Stimulated activated CD8-positive, alpha-beta memory T cell treated with anti-CD3 and anti-CD28 coated beads, Interleukin-15, amount 100 ng/mL, for 1 hour (primary cell): ENCODE measurements around the gene EXD3.

Experiments used
- DNase-seq: peaks from one replicate; pipeline ENCODE4 v3.0.0-alpha.2; 2020; ENCODE audit warnings: low read depth

Gene EXD3

DNA sequence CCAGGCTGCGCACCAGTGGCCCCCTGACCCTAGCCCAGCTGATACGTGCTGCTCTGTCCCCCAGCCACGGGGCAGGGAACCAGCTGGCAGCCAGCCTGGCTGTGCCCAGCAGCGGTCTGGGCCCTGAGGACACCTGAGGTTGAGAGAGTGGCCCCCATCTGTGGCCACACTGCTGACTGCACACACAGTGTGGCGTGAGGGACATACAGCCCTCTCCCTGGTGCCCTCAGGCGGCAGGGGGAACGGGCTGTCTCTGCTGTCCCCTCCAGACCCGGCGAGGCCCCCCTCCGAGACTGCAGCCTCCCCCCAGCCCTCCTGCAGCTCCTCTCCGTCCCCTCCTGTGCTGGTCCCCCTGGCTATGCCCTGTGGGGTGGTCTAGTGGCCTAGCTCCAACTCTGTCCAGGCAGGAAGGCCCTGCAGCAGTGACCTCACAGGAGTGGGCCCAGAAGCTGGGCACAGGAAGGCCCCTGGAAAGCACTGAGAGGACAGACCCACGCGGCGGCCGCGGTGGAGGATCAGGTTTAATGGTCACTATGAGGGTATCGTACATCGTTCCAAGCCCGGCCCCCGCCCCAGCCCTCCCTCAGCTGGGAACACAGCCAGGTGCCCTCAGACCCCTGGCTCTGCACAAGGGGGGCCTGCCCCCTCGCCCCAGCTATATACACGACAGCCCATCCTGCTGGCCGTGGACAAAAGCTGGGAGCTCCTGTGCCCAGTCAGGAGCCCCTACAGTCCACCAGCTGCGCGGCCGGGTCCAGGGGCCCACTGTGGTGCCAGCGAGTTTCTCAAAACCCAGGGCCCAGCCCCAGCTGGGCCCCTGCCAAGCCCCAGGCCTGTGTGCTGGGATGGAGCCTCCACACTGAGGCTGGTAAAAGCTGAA lies 25.0 kb upstream of the EXD3 start:
- no peak for DNase-seq

DNA sequence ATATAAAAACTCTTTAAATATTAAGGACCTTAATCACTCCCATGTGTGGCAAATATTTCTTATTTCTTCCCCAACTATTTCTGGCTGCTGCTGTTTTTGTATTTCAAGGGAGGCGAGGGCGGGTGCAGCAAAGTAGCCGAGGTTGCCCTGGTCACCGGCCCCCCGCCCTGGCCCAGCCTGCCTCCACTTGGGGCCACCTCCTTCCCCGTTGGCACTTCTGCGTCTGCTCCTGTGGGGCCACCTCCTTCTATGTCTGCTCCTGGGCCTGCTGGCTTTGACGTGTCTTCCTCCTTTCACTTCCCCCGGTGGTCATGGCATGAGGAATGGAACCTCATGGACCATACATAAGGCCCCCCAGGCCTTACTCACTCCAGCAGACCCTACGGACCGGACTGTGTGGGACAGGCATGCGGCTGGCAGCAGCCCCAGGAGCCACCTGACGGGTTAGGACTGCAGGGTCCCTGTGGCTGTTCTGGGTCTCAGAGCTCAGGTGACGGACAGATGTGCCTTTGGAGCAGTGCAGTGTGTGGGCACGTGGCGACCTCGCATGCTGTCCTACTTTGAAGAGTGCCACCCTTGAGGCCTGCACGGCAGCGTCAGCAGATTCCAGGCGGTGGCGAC lies 24.0 kb upstream of the EXD3 start:
- DNase-seq = no peak

DNA sequence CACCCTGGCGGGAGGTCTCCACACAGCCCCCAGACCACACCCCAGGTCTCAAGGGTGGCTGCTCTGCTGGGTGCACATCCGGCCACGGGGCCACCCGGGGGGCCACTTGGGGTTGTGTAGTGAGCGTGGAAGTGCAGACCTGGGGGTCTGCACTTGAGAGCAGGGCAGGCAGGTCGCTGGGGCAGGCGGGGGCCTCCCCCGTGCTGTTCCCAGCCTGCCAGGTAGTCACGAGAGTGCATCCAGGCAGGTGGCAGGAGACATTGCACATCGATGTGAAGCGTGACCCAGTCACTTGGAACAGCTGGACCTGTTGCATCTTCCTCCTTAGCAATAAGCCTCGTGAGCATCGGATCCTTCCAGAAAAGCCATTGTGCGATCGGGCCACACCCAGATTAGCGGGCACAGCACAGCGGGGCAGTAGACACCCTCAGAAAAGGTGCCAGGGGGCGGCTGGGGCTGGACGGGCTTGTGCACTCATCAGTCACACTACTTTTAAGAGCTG lies 23.0 kb upstream of the EXD3 start:
- no peak for DNase-seq

DNA sequence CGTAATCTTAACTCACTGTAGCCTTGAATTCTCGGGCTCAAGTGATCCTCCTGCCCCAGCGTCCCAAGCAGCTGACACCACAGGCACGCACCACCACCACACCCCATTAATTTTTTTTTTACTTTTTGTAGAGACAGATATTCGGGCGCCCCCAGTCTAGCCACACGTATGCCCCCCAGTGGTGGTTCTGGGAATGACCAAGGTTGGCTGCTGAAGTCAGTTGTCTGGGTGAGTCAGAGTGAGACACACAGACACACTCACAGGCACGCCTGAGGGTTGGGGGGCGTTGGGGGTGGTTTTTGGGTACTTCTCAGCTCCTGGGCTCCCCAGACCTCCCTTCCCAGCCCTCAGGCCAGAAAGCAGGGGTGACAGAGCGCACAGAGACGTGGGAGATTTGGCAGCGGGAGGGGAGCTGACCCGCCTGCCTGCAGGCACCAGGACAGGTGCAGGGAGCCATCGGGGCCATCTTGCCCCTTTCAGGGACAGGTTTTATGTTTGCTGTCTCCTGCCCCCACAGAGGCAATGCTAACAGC lies 22.4 kb upstream of the EXD3 start:
- peak; percentile 75 for DNase-seq

DNA sequence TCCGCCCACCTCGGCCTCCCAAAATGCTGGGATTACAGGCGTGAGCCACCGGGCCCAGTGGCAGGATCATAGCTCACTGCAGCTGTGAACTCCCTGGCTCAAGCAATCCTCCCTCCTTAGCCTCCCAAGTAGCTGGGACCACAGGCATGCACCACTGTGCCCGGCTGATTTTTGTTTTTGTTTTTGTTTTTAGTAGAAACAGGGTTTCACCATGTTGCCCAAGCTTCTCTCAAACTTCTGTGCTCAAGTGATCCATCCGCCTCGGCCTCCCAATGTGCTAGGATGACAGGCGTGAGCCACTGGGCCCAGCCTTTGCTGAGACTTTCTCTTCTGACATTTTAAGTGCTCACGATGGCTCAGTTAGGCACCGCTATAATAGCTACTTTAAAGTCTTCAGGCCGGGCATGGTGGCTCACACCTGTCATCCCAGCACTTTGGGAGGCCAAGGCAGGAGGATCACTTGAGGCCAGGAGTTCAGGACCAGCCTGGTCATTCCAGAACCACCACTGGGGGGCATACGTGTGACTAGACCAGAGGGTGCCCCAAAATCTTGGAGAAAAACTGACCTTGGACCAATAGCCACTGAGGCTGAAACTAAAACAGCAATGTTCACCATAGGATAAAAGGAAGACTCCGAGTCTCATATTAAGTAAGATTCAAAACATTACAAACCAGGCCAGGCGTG lies 21.3 kb upstream of the EXD3 start:
- no peak for DNase-seq

DNA sequence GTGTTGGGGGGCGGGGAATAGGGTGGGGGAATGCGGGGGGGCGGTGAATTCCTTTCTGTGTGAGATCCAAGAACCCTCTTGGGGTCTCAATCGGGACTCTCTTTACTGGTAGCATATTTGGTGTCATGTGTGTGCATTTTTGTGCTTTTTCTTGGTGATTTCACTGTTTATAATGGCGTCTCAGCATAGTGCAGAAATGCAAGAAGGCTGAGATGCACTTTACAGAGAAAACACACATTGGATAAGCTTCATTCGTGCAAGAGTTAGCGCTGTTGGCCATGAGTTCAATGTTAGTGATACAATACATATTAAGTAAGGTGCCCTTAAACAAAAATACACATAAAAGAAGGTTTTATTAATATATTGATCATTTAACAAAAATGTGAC lies 19.0 kb upstream of the EXD3 start:
- no peak for DNase-seq

DNA sequence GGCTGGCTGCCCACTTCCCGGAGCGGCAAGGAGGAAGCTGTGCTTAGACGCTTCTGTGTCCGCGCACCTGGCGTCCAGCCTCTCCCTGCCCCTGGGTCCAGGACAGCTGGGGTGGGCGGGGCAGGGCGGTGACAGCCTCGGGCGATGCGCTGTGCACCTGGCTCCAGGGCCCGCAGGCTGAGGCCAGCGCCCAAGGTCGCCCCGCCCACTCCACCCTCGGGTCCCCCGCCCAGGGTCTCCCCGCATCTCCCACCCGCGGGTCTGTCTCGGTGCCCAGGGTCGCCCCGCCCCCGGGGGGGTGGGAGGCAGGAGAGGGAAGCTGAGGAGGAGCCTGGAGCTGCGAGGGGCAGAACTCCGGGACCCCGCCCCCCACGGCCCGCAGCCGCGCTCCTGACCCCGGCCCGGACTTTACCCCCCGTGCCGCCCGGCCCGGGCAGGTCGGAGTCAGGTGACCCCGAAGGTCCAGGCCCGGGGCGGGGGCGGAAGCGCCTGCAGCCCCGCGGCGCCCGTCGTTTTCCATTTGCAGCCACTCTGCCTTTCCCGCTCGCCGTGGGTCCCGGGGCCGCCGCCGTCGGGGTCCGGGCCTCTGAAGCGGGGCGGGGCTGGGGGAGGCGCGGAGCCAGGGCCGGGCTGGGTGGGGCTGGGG lies 18.4 kb upstream of the EXD3 start, which contains the start of gene ENTPD8:
Gene ENTPD8 (minus strand): TSS at position 69 of the 646 bp plus-strand sequence. CDS start 3,072 bp downstream, outside the sequence.
- DNase-seq = no peak

DNA sequence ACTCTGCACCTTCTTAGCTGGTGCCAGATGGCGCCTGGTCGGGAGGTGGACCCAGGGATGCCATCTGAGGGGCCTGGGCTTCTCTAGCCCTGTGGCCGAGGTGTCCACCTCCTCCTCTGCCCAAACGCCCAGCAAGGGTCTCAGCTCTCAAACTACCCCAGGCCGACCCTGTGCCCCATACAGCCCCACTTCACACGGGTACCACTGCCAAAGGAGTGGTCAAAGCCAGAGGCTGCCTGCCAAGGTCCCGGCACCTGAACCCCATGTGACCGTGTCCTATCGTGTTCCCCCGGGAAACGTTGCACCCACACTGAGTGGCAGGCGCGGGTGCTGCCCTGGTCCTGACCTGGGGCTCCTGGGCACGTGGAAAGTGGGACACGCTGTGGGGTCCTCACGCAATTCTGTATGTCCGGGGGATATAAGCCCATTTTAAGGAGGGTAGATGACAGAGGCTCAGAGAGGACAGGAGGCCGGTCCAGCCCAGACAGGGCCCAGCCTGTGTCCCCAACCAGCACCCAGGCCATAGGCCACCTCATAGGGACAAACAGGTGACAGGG lies 16.3 kb upstream of the EXD3 start:
- DNase-seq = no peak

GRCh38 chr9:137438591-137439157 lies 15.7 kb upstream of the EXD3 start:
- no peak for DNase-seq

- DNase-seq = no peak
Observed at GRCh38 chr9:137437691-137438590, 15.0 kb upstream of the EXD3 start.

- DNase-seq = no peak
Observed at GRCh38 chr9:137436761-137437600, 14.0 kb upstream of the EXD3 start.

DNA sequence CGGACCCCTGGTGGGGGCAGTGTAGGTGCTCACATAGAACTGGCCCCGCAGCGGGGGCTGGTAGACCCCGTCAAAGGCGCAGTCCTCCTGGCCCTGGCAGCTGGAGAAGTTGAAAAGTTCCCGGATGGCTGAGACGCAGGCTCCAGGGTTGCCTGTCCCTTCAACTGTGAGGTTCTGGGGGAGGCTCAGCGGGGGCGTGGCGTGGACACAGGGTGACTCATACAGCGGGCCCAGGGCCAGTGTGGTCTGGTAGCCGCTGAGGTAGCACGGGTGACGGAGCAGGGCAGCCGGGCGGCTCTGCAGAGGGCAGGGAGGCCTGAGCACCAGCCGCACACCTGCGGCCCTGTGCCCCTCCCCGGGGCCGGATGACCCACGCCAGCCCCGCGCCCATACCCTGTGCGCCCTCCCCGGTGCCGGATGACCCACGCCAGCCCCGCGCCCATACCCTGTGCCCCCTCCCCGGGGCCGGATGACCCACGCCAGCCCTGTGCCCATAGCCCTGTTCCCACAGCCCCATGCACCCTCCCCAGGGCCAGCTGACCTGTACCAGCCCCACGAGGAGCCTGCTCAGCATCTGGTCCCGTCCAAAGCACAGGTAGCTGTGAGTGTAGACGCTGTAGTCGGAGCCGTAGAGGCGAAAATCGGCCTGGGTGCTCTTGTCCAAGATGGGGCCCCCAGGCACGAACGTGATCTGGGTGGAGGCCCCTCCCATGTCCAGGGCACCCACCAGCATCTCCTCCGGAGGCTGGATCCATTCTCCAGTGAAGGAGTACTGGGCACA lies 13.2 kb upstream of the EXD3 start:
- no peak for DNase-seq

GRCh38 chr9:137435381-137435891 lies 12.5 kb upstream of the EXD3 start:
- DNase-seq = no peak

- no peak for DNase-seq
Observed at GRCh38 chr9:137434498-137435380, 11.8 kb upstream of the EXD3 start.

- no peak for DNase-seq
Observed at GRCh38 chr9:137433916-137434431, 11.0 kb upstream of the EXD3 start.

DNA sequence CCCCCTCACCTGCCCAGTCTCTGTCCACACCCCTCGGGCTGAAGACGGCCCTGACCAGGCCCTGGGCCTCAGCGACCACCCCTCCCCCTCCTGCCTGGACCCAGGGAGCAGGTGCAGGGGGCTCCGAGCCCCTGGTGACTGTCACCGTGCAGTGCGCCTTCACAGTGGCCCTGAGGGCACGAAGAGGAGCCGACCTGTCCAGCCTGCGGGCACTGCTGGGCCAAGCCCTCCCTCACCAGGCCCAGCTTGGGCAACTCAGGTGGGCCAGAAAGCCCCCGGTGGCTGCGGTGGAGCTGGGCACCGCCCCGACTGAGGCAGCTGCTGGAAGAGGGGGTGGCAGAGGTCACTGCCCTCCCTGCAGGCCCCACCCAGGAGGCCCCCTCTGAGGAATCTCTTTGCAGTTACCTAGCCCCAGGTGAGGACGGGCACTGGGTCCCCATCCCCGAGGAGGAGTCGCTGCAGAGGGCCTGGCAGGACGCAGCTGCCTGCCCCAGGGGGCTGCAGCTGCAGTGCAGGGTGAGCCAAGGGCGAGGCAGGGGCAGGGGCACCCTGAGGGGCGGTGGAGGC lies 10.5 kb upstream of the EXD3 start:
- DNase-seq = no peak
